ENCODE measurements around the gene TEC.

Gene TEC

DNA sequence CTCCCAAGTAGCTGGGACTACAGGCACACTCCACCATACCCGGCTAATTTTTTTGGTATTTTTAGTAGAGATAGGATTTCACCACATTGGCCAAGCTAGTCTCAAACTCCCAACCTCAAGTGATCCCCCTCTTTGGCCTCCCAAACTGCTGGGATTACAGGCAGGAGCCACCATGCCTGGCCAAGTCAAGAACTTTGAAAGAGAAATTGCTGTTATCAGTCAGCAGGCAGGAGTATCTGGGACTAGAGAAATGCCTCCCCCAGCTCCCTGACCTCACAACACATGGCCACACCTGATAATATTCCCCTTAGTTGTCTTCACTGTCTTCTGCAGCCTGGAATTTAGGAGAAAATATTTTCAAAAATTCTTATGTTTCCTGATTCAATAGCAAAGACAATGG is 143.0 kb downstream of the TEC start:
- DNase-seq (ENCODE audit: low read depth in 3 of 3): no peak

DNA sequence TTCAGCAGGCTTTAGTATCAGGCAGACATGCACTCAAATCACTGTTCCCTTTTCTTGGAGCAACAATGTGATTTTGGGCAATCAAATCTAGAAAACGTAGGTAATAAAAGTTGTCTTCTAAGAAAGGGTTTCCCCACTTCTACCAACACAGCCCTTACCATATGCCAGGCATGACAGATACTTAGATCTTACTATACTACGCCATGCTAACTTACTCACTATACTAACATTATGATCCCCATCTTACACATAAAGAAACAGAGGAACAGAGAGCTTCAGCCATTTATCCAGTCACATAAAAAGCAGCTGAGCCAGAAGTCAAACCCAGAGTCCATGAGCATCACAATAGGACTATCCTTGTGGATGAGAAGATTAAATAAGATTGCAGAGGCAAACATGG is 144.8 kb downstream of the TEC start:
- no peak for DNase-seq (ENCODE audit: low read depth in 3 of 3)

DNA sequence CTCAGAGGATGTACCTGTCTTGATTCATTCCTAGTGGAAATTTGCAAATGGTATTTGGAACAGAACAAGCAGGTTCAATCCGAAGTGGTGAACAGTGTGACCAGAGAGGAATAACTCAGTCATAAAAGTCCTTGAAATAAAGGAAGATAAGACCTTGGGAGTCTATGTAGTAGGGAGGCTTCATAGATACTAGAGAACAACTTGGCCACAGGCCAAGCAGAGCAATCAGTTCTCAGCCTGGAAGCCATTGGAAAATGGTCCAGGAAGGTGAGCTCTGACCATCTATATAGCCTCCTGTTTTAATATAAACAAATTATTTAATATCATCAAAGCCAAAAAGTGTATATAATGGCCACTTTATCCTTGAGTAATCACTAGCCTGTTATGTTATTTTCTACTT is 146.9 kb downstream of the TEC start:
- no peak for DNase-seq (ENCODE audit: low read depth in 3 of 3)

DNA sequence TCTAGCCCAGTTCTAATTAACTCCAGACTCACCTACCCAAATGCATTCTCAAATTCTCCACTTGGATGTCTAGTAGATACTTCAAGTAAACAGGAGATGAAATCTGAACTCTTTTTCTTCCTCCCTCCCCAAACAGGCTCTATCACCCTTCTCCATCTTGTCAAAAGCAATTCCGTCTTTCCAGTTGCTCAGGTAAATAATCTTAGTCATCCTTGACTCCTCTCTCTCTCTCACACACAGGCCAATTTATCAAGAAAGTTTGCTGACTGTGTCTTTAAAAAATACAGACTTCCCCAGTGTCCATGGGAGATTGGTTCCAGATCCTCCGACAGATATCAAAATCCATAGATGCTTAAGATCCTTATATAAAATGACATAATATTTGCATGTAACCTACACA is 148.5 kb downstream of the TEC start:
- DNase-seq (ENCODE audit: low read depth in 3 of 3): no peak

DNA sequence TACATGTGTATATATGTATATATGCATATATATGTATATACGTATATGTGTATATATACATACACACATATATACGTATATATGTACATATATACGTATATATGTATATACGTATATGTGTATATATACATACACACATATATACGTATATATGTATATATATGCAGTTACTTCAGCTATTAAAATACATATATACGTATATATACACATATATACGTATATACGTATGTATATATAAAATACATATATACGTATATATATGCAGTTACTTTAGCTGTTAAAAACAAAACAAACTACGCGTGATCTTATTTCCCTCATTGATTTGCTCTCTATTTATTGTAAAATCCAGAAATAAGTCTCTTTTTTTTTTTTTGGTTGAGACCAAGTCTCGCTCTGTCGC is 149.5 kb downstream of the TEC start:
- DNase-seq (ENCODE audit: low read depth in 3 of 3): no peak

DNA sequence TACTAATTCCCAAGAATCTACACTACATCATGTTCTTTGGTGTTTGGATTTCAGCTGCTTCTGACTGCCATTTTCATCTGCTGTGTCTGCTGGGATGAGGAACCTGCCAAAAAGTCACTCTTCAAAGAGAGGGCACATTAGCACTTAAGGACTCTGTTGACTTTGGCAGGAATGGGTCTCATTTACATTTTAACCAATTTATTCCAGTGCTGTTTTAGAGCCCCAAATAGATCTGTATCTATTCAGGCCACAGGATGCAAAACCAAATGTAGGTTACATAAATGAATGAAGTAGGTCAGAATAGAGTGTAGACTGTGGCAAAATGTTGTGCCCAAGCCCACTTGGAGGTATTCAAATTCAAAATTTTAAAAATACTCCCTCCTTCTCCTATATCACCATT is 150.0 kb downstream of the TEC start:
- DNase-seq (ENCODE audit: low read depth in 3 of 3): no peak

DNA sequence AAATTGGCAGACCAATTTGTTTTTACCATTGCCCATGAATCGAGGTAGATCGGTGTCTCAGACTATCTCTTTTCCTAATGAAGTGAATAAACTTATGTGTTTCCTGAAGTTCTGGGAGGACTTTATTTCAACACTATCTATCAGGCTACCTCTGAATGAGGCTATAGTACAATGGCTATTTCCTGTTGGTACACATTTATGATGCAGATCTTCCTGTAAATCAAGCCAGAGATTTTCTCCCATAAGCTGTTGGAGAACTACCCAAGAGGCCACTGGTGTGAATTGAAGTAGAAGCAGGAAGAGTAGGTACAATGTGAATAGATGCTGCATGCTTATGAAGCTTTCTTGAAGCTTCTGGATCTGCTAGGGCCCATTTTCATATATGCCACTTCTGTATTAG is 151.6 kb downstream of the TEC start:
- DNase-seq (ENCODE audit: low read depth in 3 of 3): no peak

DNA sequence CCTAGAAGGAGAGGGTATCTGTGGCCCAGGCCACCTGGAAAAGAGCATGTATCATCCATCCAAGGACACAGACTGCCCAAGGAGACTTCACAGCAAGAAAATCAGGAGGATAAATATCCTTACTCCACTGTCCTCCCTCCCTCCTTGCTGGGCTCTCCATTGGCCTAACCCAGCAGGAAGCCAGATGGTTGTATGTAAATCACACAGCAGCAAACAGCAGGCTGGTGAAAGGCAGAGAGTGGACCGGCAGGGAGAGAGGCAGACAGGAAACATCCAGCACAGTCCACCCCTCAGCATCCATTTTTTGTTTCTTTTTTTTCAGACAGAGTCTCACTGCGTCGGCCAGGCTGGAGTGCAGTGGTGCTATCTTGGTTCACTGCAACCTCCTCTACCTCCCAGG is 153.1 kb downstream of the TEC start:
- no peak for DNase-seq (ENCODE audit: low read depth in 3 of 3)

DNA sequence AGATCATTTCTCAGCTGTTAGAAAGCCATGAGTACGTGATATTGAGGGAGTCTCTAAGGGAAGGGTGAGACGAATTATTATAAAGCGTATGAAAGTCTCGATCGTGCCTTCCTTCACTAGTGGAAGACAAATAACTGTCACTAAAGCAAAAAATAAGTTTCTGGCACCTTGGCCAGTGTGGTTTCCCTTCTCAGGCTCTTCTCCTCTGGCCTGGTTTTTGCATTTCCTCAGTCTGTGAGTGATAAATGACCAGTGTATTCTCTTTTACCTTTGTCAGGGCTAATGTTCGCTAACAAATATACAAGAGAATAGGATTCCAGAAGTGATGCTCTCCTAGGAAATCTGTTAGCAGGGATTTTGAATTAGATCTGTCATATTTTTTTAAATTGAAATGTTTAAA is 155.2 kb downstream of the TEC start:
- no peak for DNase-seq (ENCODE audit: low read depth in 3 of 3)

DNA sequence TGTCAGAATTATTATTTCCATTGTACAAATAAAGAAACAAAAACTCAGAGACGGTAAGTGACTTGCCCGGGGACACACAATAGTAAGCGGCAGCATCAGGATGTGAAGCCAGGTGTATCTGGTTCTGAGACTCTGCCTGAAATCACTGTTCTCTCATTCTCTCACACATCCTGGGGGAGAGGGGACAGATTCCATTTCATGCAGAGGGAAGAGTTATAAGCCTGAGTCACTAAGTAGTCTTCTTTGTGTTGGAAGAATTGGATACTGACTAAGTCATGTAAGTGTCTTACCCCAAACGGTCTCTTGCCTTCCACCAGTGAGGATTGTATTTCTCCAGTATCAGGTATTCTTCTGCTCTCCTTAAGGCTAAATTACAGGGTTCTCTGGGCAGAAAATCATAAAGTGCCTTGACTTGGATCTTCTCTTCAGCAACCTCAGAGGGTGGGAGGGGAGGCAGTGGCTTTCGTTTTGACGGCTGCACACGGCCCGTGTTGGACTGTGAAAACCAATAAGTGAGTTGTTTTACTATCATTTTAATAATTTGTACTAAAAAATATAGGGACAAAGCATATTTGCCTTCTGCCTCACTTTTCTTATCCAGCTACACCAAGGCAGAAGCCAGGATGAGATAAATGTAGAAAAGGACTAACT is 157.5 kb downstream of the TEC start:
- DNase-seq (ENCODE audit: low read depth in 3 of 3): no peak

DNA sequence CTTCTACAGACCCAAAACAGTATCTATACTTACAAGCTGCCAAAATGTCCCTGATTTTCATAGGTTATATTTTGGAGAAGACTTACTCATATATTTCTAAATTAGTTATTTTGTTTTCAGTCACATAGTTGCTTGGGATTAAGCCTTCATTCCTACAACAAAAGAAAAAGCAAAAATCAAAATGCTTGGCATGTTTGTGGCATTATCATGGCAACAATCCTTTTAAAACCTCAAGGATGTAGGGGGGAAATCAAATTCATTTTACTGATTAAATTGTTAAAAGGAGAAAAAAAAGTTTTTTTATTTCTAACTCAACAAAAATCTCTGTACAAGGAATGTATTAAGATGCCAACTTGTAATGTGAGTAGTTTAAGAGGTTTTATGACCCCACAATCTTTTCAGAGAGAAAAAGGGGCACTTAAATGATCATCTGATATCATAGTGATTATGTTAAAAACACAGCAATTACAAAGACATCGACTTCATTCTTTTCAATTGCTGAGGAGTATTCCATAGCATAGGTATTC is 159.1 kb downstream of the TEC start:
- DNase-seq (ENCODE audit: low read depth in 3 of 3): no peak

DNA sequence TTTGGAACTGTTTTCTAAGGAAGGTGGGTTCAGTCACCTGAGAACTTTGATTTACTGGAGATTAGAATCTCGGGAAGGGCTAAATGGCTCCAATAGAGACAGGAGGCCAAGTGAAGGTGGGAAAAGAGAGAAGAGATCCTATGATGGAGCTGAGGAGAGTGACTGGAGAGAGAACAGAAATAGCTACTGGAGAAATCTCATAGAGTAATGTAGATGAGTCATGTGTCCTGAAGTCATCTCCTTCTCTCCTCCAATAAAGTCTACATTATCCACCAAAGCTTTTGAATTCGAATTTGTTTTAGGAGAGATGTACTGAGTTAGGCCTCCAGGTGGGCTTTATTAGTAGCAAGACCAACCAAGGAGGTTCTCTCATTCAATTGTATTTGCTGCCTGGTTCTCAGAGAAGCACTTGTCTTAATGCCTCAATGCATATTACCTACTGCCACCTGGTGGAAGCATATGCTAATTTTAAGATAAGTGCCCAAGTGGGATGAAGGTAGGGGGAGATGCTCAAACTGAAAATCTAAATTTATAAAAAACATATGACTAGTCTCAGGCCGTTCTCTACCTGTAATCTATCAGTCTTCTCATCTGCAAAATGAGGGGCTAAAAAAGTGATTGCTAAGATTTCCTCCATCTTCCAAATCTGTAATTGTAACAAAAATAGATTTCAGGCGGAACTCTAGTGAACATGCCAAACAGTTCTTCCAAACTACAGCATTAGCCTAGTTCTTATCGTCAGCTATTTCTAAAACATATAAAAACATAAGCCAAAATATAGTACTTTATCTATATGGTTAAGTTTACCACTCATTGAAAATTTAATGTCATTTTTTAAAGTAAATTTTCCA is 160.0 kb downstream of the TEC start:
- no peak for DNase-seq (ENCODE audit: low read depth in 3 of 3)

DNA sequence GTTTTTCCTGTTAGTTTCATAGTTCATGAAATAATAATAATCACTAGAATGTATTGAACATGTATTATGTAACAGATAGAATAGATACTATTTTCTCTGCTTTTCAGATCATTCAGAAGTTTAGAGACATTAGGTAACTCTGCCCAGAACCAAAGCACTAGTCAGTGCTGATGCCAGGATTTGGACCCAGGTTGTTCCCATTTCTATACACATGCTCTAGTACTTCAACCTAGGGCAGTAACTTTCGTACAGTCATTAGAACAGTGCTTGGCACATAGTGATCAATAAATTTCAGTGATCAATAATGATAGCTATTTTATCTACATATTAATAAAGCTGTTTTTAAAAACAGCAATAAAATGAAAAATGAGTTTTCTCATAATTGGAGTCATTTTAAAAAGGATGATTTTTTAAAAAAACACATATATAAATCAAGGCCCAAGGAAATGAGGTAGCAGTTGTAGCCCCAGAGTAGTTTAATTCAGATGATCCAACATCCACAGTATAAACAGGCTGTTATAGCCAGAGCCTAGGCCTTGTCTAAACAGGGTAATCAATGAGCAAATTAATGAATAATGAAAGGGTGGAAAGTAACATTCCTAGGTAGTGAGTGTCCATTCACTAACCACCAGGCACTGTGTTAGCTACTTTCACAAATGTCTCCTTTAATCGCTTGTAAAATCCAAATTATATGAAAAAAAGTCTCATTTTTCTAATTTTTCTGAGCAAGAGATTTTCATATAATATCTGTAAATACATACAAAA is 161.1 kb downstream of the TEC start:
- DNase-seq (ENCODE audit: low read depth in 3 of 3): no peak

DNA sequence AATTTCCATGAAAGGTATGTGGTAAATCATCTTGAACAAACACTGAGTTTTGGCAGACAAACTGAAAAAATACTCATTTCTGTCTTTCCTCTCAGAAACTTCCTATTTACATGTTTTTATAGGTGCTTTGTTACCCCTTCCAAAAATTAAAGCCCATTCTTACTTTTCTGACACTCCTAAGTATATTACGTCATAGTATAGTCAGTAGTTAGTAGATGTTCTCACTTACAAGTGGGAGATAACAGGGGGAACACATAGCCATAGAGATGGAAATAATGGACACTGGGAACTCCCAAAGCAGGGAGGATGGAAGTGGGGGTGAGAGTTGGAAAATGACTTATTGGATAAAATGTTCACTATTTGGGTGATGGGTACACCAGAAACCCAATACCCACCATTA is 164.4 kb downstream of the TEC start:
- no peak for DNase-seq (ENCODE audit: low read depth in 3 of 3)

DNA sequence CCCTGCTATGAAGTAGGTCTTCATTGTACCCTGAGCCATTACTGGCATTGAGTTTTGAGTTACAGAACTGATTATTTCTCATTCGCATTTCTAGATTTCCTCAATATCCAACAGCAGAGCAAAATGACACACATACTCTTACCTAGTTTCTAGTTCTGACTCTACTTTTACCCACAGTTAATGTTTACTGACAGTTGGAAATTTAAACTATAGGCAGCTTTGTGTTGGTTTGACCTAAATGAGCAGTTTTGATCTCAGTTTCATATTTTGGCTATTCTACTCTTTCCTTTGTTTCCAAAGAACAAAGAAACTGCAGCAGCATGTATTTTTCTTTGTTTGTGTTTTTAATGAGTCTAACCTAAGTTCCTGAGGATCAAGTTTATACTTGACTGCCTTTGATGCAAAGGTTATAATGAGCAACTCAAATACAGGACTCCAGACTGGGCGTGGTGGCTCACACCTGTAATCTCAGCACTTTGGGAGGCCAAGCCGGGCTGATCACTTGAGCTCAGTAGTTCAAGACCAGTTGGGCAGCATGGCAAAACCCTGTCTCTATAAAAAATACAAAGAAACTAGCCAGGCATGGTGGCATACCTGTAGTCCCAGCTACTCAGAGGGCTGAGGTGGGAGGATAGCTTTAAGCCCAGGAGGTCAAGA is 166.0 kb downstream of the TEC start:
- DNase-seq (ENCODE audit: low read depth in 3 of 3): no peak

DNA sequence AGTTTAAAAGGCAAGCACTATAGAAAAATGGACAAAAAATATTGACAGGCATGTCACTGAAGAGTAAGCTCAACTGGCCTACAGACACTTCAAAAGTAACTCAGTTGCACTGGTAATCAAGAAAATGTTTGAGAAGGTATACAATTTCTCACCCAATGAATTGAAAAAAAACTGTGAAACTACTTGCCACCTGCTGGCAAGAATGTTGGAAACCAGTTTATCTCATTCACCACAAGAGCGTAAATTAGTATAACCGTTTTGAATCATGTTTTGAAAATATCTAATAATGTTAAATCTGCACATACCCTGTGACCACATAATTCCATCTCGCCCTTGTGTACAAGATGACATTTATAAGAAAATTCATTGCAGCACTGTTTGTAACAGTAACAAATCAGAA is 167.3 kb downstream of the TEC start:
- no peak for DNase-seq (ENCODE audit: low read depth in 3 of 3)

DNA sequence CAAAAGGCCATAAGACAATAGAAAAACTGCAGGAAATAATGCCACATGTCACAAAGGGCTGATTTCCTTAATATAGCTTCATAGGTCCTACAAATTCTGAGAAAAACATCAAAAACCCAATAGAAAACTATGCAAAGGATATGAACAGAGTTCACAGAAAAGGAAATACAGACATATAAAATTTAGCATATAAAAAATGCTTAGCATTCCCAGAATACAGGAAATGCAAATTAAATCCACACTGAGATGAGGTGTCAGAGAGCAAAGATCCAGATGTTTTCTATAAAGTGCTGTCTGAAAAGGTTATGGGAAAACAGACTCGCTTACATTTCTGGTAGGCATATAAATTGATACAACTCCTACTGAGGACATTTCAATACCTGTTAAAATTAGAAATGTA is 169.4 kb downstream of the TEC start:
- no peak for DNase-seq (ENCODE audit: low read depth in 3 of 3)

DNA sequence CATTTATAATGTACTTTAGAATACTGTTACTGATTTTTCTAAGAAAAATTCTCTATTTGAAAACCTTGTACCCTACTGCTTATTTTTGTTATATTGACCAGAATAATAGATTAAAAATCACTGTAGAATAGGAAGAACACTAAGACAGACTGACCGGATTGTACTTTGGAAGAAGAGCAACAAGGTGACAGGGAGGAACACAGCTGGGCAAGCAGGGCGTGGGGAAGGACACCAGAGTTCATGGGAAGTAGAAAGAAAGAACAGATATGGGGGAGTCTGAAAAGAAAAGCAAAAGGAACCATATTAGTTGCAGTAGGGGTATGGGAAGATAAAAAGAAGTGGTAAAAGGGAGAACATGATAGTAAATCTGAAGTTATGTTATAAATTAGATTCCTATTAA is 174.2 kb downstream of the TEC start:
- no peak for DNase-seq (ENCODE audit: low read depth in 3 of 3)

DNA sequence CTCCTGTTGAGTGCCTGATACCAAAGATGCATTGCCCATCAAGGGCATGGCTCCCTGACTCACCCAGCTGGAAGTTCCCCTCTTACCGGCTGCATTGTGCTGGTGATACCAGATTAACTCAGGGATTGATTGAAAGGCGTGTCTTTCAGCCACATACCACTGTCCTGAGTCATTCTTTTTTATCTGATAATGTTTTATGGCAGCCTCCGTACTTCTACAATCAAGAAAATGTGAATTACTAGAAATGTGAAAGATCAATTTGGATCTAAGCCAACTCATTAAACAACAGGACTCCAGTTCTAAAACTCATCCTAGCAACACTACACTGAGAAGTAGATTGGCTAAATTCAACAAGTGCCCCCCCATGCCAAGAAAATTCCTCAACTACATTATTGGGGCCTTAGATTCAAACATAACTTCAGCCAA is 175.6 kb downstream of the TEC start:
- DNase-seq (ENCODE audit: low read depth in 3 of 3): peak; percentile 25 to 44 (median 32)

DNA sequence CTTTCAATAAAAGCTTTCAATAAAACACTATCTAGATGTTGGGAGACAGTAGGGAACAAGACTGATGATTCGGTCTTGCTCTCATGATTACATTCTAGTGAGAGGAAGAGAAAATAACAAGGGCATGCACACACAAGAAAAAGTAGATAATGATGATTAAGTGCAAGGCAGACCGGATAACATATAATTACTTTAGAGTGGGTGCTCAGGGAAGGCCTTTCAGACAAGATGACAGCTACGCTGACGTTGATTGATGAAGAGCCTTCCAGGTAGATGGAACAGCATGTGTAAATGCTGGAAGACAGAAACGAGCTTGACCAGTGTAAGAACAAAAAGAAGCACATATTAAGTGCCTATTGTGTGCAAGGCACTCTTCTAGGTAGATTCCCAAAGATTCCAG is 179.0 kb downstream of the TEC start:
- DNase-seq (ENCODE audit: low read depth in 3 of 3): no peak

DNA sequence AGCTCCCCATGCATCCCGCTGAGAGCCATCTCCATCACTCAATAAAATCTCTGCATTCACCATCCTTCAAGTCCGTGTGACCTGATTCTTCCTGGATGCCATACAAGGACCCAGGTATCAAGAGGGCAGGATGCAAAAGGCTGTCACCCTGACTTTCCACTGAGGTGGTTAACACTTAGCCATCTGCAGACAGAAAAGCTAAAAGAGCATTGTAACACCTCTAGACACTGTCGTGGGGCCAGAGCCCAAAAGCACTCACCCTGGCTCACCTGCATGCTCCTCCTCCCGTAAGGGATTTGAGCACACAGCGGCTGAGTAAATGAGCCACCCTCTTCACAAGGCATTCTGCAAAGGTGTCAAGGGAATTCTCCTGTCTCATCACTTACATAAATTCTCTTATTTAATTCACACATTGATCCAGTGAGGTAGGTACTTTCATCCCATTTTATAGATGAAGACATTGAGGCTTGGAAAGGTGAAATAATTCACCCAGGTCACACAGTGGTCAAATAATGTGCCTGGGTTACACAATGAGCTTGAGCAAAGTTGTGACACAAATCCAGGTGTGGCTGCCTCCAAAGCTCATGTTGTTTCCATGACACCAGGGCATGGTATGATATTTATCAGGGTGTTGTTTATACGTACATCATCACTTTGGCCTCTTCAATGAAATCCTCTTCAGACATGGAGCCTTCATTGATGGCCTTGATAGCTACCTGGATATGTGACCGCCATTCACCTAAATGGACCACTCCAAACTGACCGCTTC is 183.6 kb downstream of the TEC start:
- no peak for DNase-seq (ENCODE audit: low read depth in 3 of 3)

Data from stimulated activated CD4-positive, alpha-beta T cell treated with anti-CD3 and anti-CD28 coated beads, TNF-alpha, amount 100 ng/mL, for 48 hours (primary cell).